Activated naive CD4-positive, alpha-beta T cell treated with anti-CD3 and anti-CD28 coated beads, Interleukin-2, amount 50 U/mL, for 72 hours (primary cell): ENCODE measurements around the gene CCBE1. TPM values are rescaled to one million over a fixed set of nuclear protein-coding genes. Genes with fewer than 3 reads are reported as not detected.
A peak's percentile ranks its signal among the peaks of the same experiment; 100 is the strongest.
"Not testable (repeated sequence)": the region's sequence is repeated elsewhere in the genome, so short reads cannot be mapped to it uniquely, and the experiment has no call there.

Source experiments
- ATAC-seq, 2 donors: fragments of 150-1000 bp; cut with Tn5 transposase; 2 replicates each; pipeline ENCODE4 v1.10.0; 2021; ENCODE audit warnings: mild to moderate bottlenecking in 2 of 2, moderate library complexity in 2 of 2
- DNase-seq, 2 donors: peaks; one replicate each; pipeline ENCODE4 v3.0.0; 2021 to 2022; ENCODE audit warnings: low spot score in 2 of 2
- H3K27ac Mint-ChIP-seq, 2 donors: one replicate each; pipeline ENCODE4 v1.8.0; 2022; ENCODE audit warnings: mild to moderate bottlenecking in 2 of 2, mixed read lengths in 2 of 2
- H3K36me3 Mint-ChIP-seq, 2 donors: one replicate each; pipeline ENCODE4 v1.8.0; 2022; ENCODE audit warnings: mixed read lengths in 2 of 2
- H3K9me3 Mint-ChIP-seq, 2 donors: one replicate each; pipeline ENCODE4 v1.8.0; 2022; ENCODE audit warnings: mixed read lengths in 2 of 2
- total RNA-seq, 2 donors: library from RNA; stranded (reverse); gene quantifications; one replicate each; pipeline ENCODE4 v1.2.3, GENCODE V29; 2022

CCBE1 gene
- total RNA-seq, 2 donors from 2014 or later, result 0.08 to 0.27 TPM

GRCh38 chr18:59528866-59529265 lies 168.4 kb downstream of the CCBE1 start:
- H3K36me3 Mint-ChIP-seq, result no peaks in the 10 kb centered on the region
- ATAC-seq, result no peak
- no peak overlapping the region for H3K27ac Mint-ChIP-seq
- DNase-seq, result no peak
- peaks cover 16 to 22% of the 10 kb centered on the region in 2 donors for H3K9me3 Mint-ChIP-seq

GRCh38 chr18:59520562-59521355 lies 176.5 kb downstream of the CCBE1 start:
- peaks cover 4 to 9% of the 10 kb centered on the region in 2 donors for H3K9me3 Mint-ChIP-seq
- H3K36me3 Mint-ChIP-seq, result no peaks in the 10 kb centered on the region
- no peak for ATAC-seq
- DNase-seq, result no peak
- no peak overlapping the region for H3K27ac Mint-ChIP-seq

- ATAC-seq (no peak), DNase-seq (no peak)
- Mint-ChIP-seq H3K27ac (no peak overlapping the region), H3K9me3 (no peaks in the 10 kb centered on the region), H3K36me3 (no peaks in the 10 kb centered on the region)
Measured at GRCh38 chr18:59518705-59519104, 178.5 kb downstream of the CCBE1 start.

GRCh38 chr18:59517446-59518165 lies 179.6 kb downstream of the CCBE1 start:
- Mint-ChIP-seq H3K27ac (no peak overlapping the region), H3K9me3 (no peaks in the 10 kb centered on the region), H3K36me3 (no peaks in the 10 kb centered on the region)
- ATAC-seq (no peak), DNase-seq (no peak)

- no peaks in the 10 kb centered on the region for H3K9me3 Mint-ChIP-seq
- H3K27ac Mint-ChIP-seq, result no peak overlapping the region
- no peaks in the 10 kb centered on the region for H3K36me3 Mint-ChIP-seq
- no peak for ATAC-seq
- DNase-seq, result no peak
Measured at GRCh38 chr18:59516356-59517155, 180.7 kb downstream of the CCBE1 start.

- not testable (repeated sequence) for DNase-seq, H3K27ac Mint-ChIP-seq, H3K36me3 Mint-ChIP-seq, ATAC-seq, H3K9me3 Mint-ChIP-seq
Measured at GRCh38 chr18:59515956-59516355, 181.3 kb downstream of the CCBE1 start.

- Mint-ChIP-seq H3K9me3 (no peaks in the 10 kb centered on the region), H3K27ac (no peak overlapping the region), H3K36me3 (no peaks in the 10 kb centered on the region)
- ATAC-seq, result no peak
- no peak for DNase-seq
Measured at GRCh38 chr18:59515147-59515546, 182.1 kb downstream of the CCBE1 start.

- Mint-ChIP-seq H3K36me3 (no peaks in the 10 kb centered on the region), H3K27ac (no peak overlapping the region), H3K9me3 (no peaks in the 10 kb centered on the region)
- ATAC-seq (no peak), DNase-seq (no peak)
Measured at GRCh38 chr18:59514203-59514602, 183.0 kb downstream of the CCBE1 start.

- Mint-ChIP-seq H3K27ac (no peak overlapping the region), H3K9me3 (no peaks in the 10 kb centered on the region), H3K36me3 (no peaks in the 10 kb centered on the region)
- no peak for ATAC-seq
- DNase-seq, result no peak
Measured at GRCh38 chr18:59512025-59512755, 185.0 kb downstream of the CCBE1 start.

- no peak overlapping the region for H3K27ac Mint-ChIP-seq
- DNase-seq (no peak), ATAC-seq (no peak)
- H3K9me3 Mint-ChIP-seq, result no peaks in the 10 kb centered on the region
- no peaks in the 10 kb centered on the region for H3K36me3 Mint-ChIP-seq
Measured at GRCh38 chr18:59509481-59510442, 187.5 kb downstream of the CCBE1 start.

- ATAC-seq, result no peak
- no peaks in the 10 kb centered on the region for H3K36me3 Mint-ChIP-seq
- H3K9me3 Mint-ChIP-seq, result no peaks in the 10 kb centered on the region
- DNase-seq, result no peak
- H3K27ac Mint-ChIP-seq, result no peak overlapping the region
Measured at GRCh38 chr18:59505356-59505755, 191.9 kb downstream of the CCBE1 start.

- Mint-ChIP-seq H3K27ac (no peak overlapping the region), H3K9me3 (peaks cover 0 to 7% of the 10 kb centered on the region in 2 donors), H3K36me3 (no peaks in the 10 kb centered on the region)
- no peak for ATAC-seq
- no peak for DNase-seq
Measured at GRCh38 chr18:59502274-59503175, 194.7 kb downstream of the CCBE1 start.

GRCh38 chr18:59501920-59502273 lies 195.3 kb downstream of the CCBE1 start:
- H3K36me3 Mint-ChIP-seq, result no peaks in the 10 kb centered on the region

GRCh38 chr18:59500765-59501164 lies 196.5 kb downstream of the CCBE1 start:
- Mint-ChIP-seq H3K36me3 (no peaks in the 10 kb centered on the region), H3K27ac (no peak overlapping the region), H3K9me3 (peaks cover 0 to 7% of the 10 kb centered on the region in 2 donors)
- DNase-seq, result no peak
- ATAC-seq, result peak in 1 of 2 donors; percentile 28

More at GRCh38 chr18:59501920-59502273, 195.3 kb downstream of the CCBE1 start:
- Mint-ChIP-seq H3K27ac (no peak overlapping the region), H3K9me3 (peaks cover 0 to 7% of the 10 kb centered on the region in 2 donors)
- ATAC-seq (no peak), DNase-seq (no peak)
